Neural cell (in vitro differentiated cells): ENCODE measurements around the gene GPAT2. TPM values are rescaled to one million over a fixed set of nuclear protein-coding genes. Genes with fewer than 3 reads are reported as not detected.
"Not testable (repeated sequence)": the region's sequence is repeated elsewhere in the genome, so short reads cannot be mapped to it uniquely, and the experiment has no call there.

Source experiments
- H2AFZ ChIP-seq: fragments of 200-600, 300-800 bp; sonication (generic), shearing (Covaris generic); 2 replicates; pipeline ENCODE4 v1.6.0; 2014; ENCODE audit warnings: low read depth, mild to moderate bottlenecking, antibody characterized with exemption, low read length, moderate library complexity
- H3F3A ChIP-seq: fragments of 200-600 bp; shearing (Covaris generic); 2 replicates; pipeline ENCODE4 v1.6.1; 2016; ENCODE audit warnings: mild to moderate bottlenecking, moderate library complexity, mixed read lengths, antibody characterized with exemption, low read length; ENCODE audit not compliant: insufficient read depth, poor library complexity, severe bottlenecking
- H3K27ac ChIP-seq: fragments of 200-600, 300-800 bp; sonication (generic), shearing (Covaris generic); 2 replicates; pipeline ENCODE4 v1.5.1; 2014; ENCODE audit warnings: mild to moderate bottlenecking, low read length, moderate library complexity
- H3K27me3 ChIP-seq: fragments of 300-800, 200-600 bp; sonication (generic), shearing (Covaris generic); 2 replicates; pipeline ENCODE4 v1.6.0; 2014; ENCODE audit warnings: mild to moderate bottlenecking, low read depth, low read length, moderate library complexity; ENCODE audit not compliant: insufficient read depth
- H3K36me3 ChIP-seq: fragments of 300-800, 200-600 bp; sonication (generic), shearing (Covaris generic); 2 replicates; pipeline ENCODE4 v1.5.1; 2014; ENCODE audit warnings: mild to moderate bottlenecking, antibody characterized with exemption, low read length, moderate library complexity; ENCODE audit not compliant: insufficient read depth
- H3K4me2 ChIP-seq: fragments of 300-800, 200-600 bp; sonication (generic), shearing (Covaris generic); 2 replicates; pipeline ENCODE4 v1.6.0; 2014; ENCODE audit warnings: mild to moderate bottlenecking, low read length
- H3K4me3 ChIP-seq: fragments of 300-800, 200-600 bp; sonication (generic), shearing (Covaris generic); 2 replicates; pipeline ENCODE4 v1.5.1; 2014; ENCODE audit warnings: mild to moderate bottlenecking, low read length, moderate library complexity
- H3K79me2 ChIP-seq: fragments of 200-600 bp; shearing (Covaris generic); replicated peaks from 2 replicates; pipeline ENCODE4 v1.6.0; 2014; ENCODE audit warnings: mild to moderate bottlenecking, low read length, moderate library complexity; ENCODE audit not compliant: insufficient read depth
- H3K9ac ChIP-seq: fragments of 300-800, 200-600 bp; sonication (generic), shearing (Covaris generic); 2 replicates; pipeline ENCODE4 v1.6.1; 2016; ENCODE audit warnings: mild to moderate bottlenecking, low read length, mixed read lengths
- H3K9me2 ChIP-seq: fragments of 200-600 bp; shearing (Covaris generic); 2 replicates; pipeline ENCODE4 v1.6.1; 2016; ENCODE audit warnings: mild to moderate bottlenecking, low read length, mixed read lengths; ENCODE audit not compliant: insufficient read depth
- H3K9me3 ChIP-seq: fragments of 200-600, 300-800 bp; sonication (generic), shearing (Covaris generic); 2 replicates; pipeline ENCODE4 v1.6.1; 2016; ENCODE audit warnings: mild to moderate bottlenecking, mixed run types, low read length, moderate library complexity, mixed read lengths
- H4K20me1 ChIP-seq: fragments of 200-600 bp; shearing (Covaris generic); 2 replicates; pipeline ENCODE4 v1.6.1; 2016; ENCODE audit warnings: mild to moderate bottlenecking, mixed run types; ENCODE audit not compliant: insufficient read depth
- polyA plus RNA-seq: library from polyadenylated mRNA; depleted of rRNA; stranded (reverse); fragments of >200 nt; gene quantifications from 2 replicates; pipeline ENCODE4 v1.2.3, GENCODE V29; 2014

The GPAT2 gene
- polyA plus RNA-seq, 1 donor from 2014 or later, result not detected

GRCh38 chr2:96063116-96063899 lies 28.6 kb upstream of the GPAT2 start:
- H3K9me2 ChIP-seq, H3K9me3 ChIP-seq, H3K4me2 ChIP-seq, H3K27ac ChIP-seq, H4K20me1 ChIP-seq, H3K9ac ChIP-seq, H3K36me3 ChIP-seq, H2AFZ ChIP-seq, H3K79me2 ChIP-seq, H3F3A ChIP-seq, H3K27me3 ChIP-seq, H3K4me3 ChIP-seq: not testable (repeated sequence)

GRCh38 chr2:96062483-96062882 lies 27.8 kb upstream of the GPAT2 start:
- not testable (repeated sequence) for H2AFZ ChIP-seq, H3K79me2 ChIP-seq, H3K4me3 ChIP-seq, H4K20me1 ChIP-seq, H3K9me2 ChIP-seq, H3K9me3 ChIP-seq, H3F3A ChIP-seq, H3K36me3 ChIP-seq, H3K4me2 ChIP-seq, H3K27me3 ChIP-seq, H3K9ac ChIP-seq, H3K27ac ChIP-seq

DNA sequence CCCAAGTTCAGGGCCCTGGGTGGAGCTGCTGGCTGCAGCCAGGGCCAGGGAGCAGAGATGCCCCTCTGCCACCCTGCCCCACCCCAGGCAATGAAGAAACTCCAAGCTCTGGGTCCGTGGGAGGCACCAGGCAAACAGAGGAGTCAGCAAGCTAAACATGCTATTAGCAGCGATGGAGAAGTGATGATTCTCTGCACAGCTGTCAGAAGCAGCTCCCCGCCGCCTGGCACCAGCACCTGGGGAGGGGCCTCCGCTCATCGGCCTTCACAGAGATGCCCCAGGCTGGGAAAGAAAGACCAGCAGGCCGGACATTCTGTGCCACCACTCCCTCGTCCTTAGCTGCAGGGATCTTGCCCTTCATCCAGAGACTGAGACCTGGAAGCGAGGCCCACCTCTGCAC lies 27.2 kb upstream of the GPAT2 start:
- not testable (repeated sequence) for H3K9me3 ChIP-seq, H3K9me2 ChIP-seq, H2AFZ ChIP-seq, H3K9ac ChIP-seq, H3K4me2 ChIP-seq, H3K27me3 ChIP-seq, H3K27ac ChIP-seq, H3K79me2 ChIP-seq, H3K4me3 ChIP-seq, H4K20me1 ChIP-seq, H3F3A ChIP-seq, H3K36me3 ChIP-seq

GRCh38 chr2:96061197-96061817 lies 26.6 kb upstream of the GPAT2 start:
- H3K27ac ChIP-seq, H3K9ac ChIP-seq, H2AFZ ChIP-seq: not testable (repeated sequence)

DNA sequence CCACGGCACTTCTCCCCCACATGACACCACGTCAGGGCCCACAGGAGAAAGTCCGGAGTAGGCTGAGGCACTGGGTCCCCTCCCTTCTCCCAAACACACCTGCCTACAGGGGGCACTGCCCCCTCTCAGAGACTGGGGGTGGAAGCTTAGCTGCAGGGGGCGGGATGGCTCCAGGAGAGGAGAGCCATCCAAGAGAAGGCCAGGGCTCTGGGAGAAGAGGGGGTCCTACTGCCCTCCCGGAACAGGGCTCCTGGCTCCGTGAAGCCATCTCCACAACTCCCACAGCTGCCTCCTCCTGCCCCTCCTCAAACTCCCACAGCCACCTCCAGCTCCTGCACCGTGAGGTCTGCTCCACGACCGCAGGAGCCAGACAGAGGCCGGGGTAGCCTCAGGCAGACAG lies 25.6 kb upstream of the GPAT2 start:
- H3K79me2 ChIP-seq, H3K36me3 ChIP-seq, H3K9me3 ChIP-seq, H3K9ac ChIP-seq, H3K27me3 ChIP-seq, H4K20me1 ChIP-seq, H2AFZ ChIP-seq, H3F3A ChIP-seq, H3K27ac ChIP-seq, H3K4me2 ChIP-seq, H3K4me3 ChIP-seq, H3K9me2 ChIP-seq: not testable (repeated sequence)

More at GRCh38 chr2:96061197-96061817, 26.6 kb upstream of the GPAT2 start:
- H3K9me2 ChIP-seq, H3K79me2 ChIP-seq, H3F3A ChIP-seq, H3K4me2 ChIP-seq, H3K36me3 ChIP-seq, H4K20me1 ChIP-seq, H3K4me3 ChIP-seq, H3K9me3 ChIP-seq, H3K27me3 ChIP-seq: not testable (repeated sequence)

DNA sequence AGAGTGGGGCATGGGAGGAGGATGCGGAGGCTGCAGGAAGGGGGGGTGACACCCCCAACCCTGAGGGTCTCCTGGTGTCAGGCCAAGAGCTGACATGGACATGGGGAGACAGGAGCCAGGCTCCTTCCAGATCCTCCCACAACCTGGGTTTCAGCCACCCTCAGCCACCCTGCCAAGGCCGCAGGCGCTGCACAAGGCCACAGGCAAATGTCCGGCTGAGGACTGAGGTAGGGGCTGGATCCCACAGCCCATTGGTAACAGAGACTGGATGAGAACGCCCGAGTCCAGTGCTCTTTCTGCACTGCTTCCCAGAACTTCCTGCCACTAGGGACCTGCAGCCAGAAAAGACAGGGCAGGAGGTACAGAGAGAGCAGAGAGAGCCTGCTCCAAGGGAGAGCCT lies 24.7 kb upstream of the GPAT2 start:
- H3K79me2 ChIP-seq, H3K9me3 ChIP-seq, H3K4me3 ChIP-seq, H3K36me3 ChIP-seq, H3K9me2 ChIP-seq, H3K4me2 ChIP-seq, H2AFZ ChIP-seq, H4K20me1 ChIP-seq, H3K27ac ChIP-seq, H3K9ac ChIP-seq, H3K27me3 ChIP-seq, H3F3A ChIP-seq: not testable (repeated sequence)

GRCh38 chr2:96055830-96056229 lies 21.1 kb upstream of the GPAT2 start:
- H3K79me2 ChIP-seq, result not testable (repeated sequence)

GRCh38 chr2:96054537-96054936 lies 19.8 kb upstream of the GPAT2 start:
- not testable (repeated sequence) for H3K36me3 ChIP-seq, H3F3A ChIP-seq, H3K27ac ChIP-seq, H3K4me3 ChIP-seq, H3K27me3 ChIP-seq, H3K79me2 ChIP-seq, H2AFZ ChIP-seq, H3K9me3 ChIP-seq, H3K9me2 ChIP-seq, H4K20me1 ChIP-seq, H3K4me2 ChIP-seq, H3K9ac ChIP-seq

More at GRCh38 chr2:96055830-96056229, 21.1 kb upstream of the GPAT2 start:
- not testable (repeated sequence) for H3K9me2 ChIP-seq, H3K9me3 ChIP-seq, H4K20me1 ChIP-seq, H3F3A ChIP-seq, H3K27ac ChIP-seq, H3K4me2 ChIP-seq, H3K9ac ChIP-seq, H3K4me3 ChIP-seq, H3K36me3 ChIP-seq, H2AFZ ChIP-seq, H3K27me3 ChIP-seq
